Left ventricle myocardium inferior (tissue), 1 donor: ENCODE results near the gene ELMO1. TPM values are rescaled to one million over a fixed set of nuclear protein-coding genes. Genes with fewer than 3 reads are reported as not detected.

Source experiments
- DNase-seq: peaks from one replicate; pipeline ENCODE4 v3.0.0-alpha.2; 2020
- H3K27ac ChIP-seq: fragments of 200-600 bp; replicated peaks from 2 replicates; pipeline ENCODE4 v1.8.0; 2021
- H3K27me3 ChIP-seq: fragments of 200-600 bp; 2 replicates; pipeline ENCODE4 v1.8.0; 2021; ENCODE audit warnings: low read depth
- H3K36me3 ChIP-seq: fragments of 200-600 bp; 2 replicates; pipeline ENCODE4 v1.8.0; 2021
- H3K4me1 ChIP-seq: fragments of 200-600 bp; 2 replicates; pipeline ENCODE4 v1.8.0; 2021
- H3K4me3 ChIP-seq: fragments of 200-600 bp; 2 replicates; pipeline ENCODE4 v1.8.0; 2021; ENCODE audit warnings: mild to moderate bottlenecking, moderate library complexity
- H3K9me3 ChIP-seq: fragments of 200-600 bp; replicated peaks from 2 replicates; pipeline ENCODE4 v1.8.0; 2021
- CTCF ChIP-seq: fragments of 200-600 bp; IDR thresholded peaks from 2 replicates; pipeline ENCODE4 v1.8.0; 2021; ENCODE audit warnings: antibody characterized with exemption, mild to moderate bottlenecking, borderline replicate concordance
- intact Hi-C: fragments of 100-400 bp; cut with micrococcal nuclease; formaldehyde crosslinking; loops from one replicate; pipeline ENCODE4 v1.11.0; 2022
- total RNA-seq: library from RNA; stranded (reverse); fragmentation: NEBNext Ultra II Directional; extraction: Animal tissue kit (Norgen Biotek cat#: 25700); gene quantifications from one replicate; pipeline ENCODE4 v1.2.1, GENCODE V29; 2021
- donor health status: DM: no; HTN: yes; CAD: no; lungs with severe emphysema.

ELMO1 gene
- total RNA-seq, 1 donor from 2014 or later = 10.0 TPM

GRCh38 chr7:36942955-36943354 lies 505.7 kb downstream of the ELMO1 start:
- Histone ChIP-seq H3K36me3 (peaks cover 26% of the 10 kb centered on the region), H3K4me3 (no peak overlapping the region)
- intact Hi-C loops = no loop called here

GRCh38 chr7:36942541-36942940 lies 506.1 kb downstream of the ELMO1 start:
- intact Hi-C loops = no loop called here
- H3K4me1 ChIP-seq = peaks cover 18% of the 10 kb centered on the region
- TF ChIP-seq CTCF = no peak
- peaks cover 31% of the 10 kb centered on the region for H3K36me3 ChIP-seq
- peaks cover 56% of the 10 kb centered on the region for H3K9me3 ChIP-seq
- no peaks in the 10 kb centered on the region for H3K27me3 ChIP-seq
- no peak overlapping the region for H3K4me3 ChIP-seq
- no peak overlapping the region for H3K27ac ChIP-seq
- DNase-seq = no peak

More at GRCh38 chr7:36942955-36943354, 505.7 kb downstream of the ELMO1 start:
- Histone ChIP-seq H3K27me3 (no peaks in the 10 kb centered on the region), H3K4me1 (peaks cover 18% of the 10 kb centered on the region), H3K27ac (no peak overlapping the region), H3K9me3 (peaks cover 52% of the 10 kb centered on the region)
- DNase-seq = no peak
- TF ChIP-seq CTCF = no peak

- H3K36me3 ChIP-seq = peaks cover 36% of the 10 kb centered on the region
- H3K27me3 ChIP-seq = no peaks in the 10 kb centered on the region
- intact Hi-C loops = no loop called here
- no peak for DNase-seq
- H3K9me3 ChIP-seq = peaks cover 61% of the 10 kb centered on the region
- peaks cover 18% of the 10 kb centered on the region for H3K4me1 ChIP-seq
- H3K4me3 ChIP-seq = no peak overlapping the region
- no peak for TF ChIP-seq CTCF
- H3K27ac ChIP-seq = no peak overlapping the region
Observed at GRCh38 chr7:36942025-36942424, 506.6 kb downstream of the ELMO1 start.

GRCh38 chr7:36941359-36941758 lies 507.3 kb downstream of the ELMO1 start:
- Histone ChIP-seq H3K4me1 (peaks cover 17% of the 10 kb centered on the region), H3K4me3 (no peak overlapping the region), H3K27ac (no peak overlapping the region), H3K36me3 (peaks cover 40% of the 10 kb centered on the region), H3K9me3 (peaks cover 68% of the 10 kb centered on the region), H3K27me3 (no peaks in the 10 kb centered on the region)
- DNase-seq = no peak
- intact Hi-C loops = no loop called here
- TF ChIP-seq CTCF = no peak

GRCh38 chr7:36939816-36940215 lies 508.8 kb downstream of the ELMO1 start:
- no peak overlapping the region for H3K27ac ChIP-seq
- intact Hi-C loops = no loop called here
- H3K9me3 ChIP-seq = peaks cover 84% of the 10 kb centered on the region
- peaks cover 1% of the 10 kb centered on the region for H3K4me1 ChIP-seq
- TF ChIP-seq CTCF = no peak
- peaks cover 47% of the 10 kb centered on the region for H3K36me3 ChIP-seq
- no peaks in the 10 kb centered on the region for H3K27me3 ChIP-seq
- no peak for DNase-seq
- no peak overlapping the region for H3K4me3 ChIP-seq
